ENCODE data around the gene TMEM266. TPM values are rescaled to one million over a fixed set of nuclear protein-coding genes. Genes with fewer than 3 reads are reported as not detected.

The TMEM266 gene
- polyA plus RNA-seq, 3 donors = not detected

DNA sequence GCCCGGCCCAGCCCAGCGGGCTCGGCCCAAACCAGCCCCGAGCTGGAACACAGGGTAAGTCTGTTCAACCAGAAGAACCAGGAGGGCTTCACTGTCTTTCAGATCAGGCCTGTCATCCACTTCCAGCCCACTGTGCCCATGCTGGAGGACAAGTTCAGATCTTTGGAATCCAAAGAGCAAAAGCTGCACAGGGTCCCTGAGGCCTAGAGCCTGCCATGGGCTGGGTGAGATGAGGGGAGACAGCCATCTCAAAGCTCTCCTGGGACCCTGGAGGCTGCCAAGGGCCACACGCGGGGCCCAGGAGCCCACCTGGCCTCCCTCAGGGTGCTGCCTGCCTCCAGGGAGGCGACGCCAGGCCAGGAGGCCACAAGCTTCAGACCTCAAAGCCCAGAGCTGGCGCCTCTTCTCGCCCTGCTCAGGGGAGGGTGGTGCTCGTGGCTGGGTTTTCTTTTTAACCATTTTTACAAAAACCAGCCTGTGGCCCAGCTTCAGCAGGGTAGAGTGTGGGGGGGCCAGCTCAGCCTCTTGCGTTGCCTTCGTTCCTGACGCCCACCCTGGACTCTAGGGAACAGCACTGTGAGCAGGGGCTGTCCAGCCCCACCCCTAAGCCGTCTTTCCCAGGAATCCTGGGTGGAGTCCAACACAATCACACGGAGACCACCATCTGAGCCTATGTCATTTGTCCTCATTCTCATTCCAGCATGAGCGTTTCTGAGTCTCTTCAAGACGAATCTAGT is 144.5 kb downstream of the TMEM266 start:
- H3K27ac Mint-ChIP-seq = no peak overlapping the region
- H3K36me3 ChIP-seq (replicated peaks in 1 of 2; ENCODE audit: control insufficient read depth in 1 of 2, insufficient read depth in 2 of 2, low read length in 2 of 2) = peaks cover 5 to 32% of the 10 kb centered on the region in 2 donors
- H3K4me3 Mint-ChIP-seq = no peak overlapping the region
- no peak overlapping the region for H3K27ac ChIP-seq (ENCODE audit: low read depth in 1 of 2, low read length in 2 of 2)
- no peak overlapping the region for H2AFZ ChIP-seq (ENCODE audit: insufficient read depth, low read depth, low read length, poor library complexity, severe bottlenecking)
- intact Hi-C loops (cut with micrococcal nuclease) = no loop called here
- no peaks in the 10 kb centered on the region for H3K9me3 Mint-ChIP-seq
- no peak for DNase-seq
- H3K4me1 Mint-ChIP-seq = no peaks in the 10 kb centered on the region
- TF ChIP-seq, protein P1, sequence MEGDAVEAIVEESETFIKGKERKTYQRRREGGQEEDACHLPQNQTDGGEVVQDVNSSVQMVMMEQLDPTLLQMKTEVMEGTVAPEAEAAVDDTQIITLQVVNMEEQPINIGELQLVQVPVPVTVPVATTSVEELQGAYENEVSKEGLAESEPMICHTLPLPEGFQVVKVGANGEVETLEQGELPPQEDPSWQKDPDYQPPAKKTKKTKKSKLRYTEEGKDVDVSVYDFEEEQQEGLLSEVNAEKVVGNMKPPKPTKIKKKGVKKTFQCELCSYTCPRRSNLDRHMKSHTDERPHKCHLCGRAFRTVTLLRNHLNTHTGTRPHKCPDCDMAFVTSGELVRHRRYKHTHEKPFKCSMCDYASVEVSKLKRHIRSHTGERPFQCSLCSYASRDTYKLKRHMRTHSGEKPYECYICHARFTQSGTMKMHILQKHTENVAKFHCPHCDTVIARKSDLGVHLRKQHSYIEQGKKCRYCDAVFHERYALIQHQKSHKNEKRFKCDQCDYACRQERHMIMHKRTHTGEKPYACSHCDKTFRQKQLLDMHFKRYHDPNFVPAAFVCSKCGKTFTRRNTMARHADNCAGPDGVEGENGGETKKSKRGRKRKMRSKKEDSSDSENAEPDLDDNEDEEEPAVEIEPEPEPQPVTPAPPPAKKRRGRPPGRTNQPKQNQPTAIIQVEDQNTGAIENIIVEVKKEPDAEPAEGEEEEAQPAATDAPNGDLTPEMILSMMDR (IDR thresholded peaks at IDR 0.05) = no peak
- H3K9ac ChIP-seq (ENCODE audit: insufficient read depth, low read length, poor library complexity, severe bottlenecking) = no peak overlapping the region
- peaks cover 15 to 31% of the 10 kb centered on the region in 2 donors for H3K36me3 Mint-ChIP-seq
- no peaks in the 10 kb centered on the region for H3K4me1 ChIP-seq (ENCODE audit: control insufficient read depth in 1 of 2, insufficient read depth in 2 of 2, low read length in 2 of 2)
- no peak overlapping the region for H3K4me2 ChIP-seq (replicated peaks; ENCODE audit: extremely low read depth, low read length, poor library complexity, severe bottlenecking)
- no peaks in the 10 kb centered on the region for H4K20me1 ChIP-seq (ENCODE audit: insufficient read depth, low read length)
- no peak overlapping the region for H3K4me3 ChIP-seq (replicated peaks in 1 of 3; ENCODE audit: low read depth in 2 of 3, low read length in 3 of 3)
- no peaks in the 10 kb centered on the region for H3K27me3 Mint-ChIP-seq (ENCODE audit: low read depth in 3 of 3)
- 98% methylated on average over 11 of the region's 18 CpGs for WGBS (ENCODE audit: insufficient coverage)
- no peaks in the 10 kb centered on the region for H3K9me3 ChIP-seq (replicated peaks in 1 of 2; ENCODE audit: control insufficient read depth in 1 of 2, insufficient read depth in 1 of 2, low read length in 2 of 2)
- no peaks in the 10 kb centered on the region for H3K79me2 ChIP-seq (ENCODE audit: insufficient read depth, low read length)
- H3K27me3 ChIP-seq (ENCODE audit: control insufficient read depth in 2 of 2, insufficient read depth in 2 of 2, low read length in 2 of 2) = no peaks in the 10 kb centered on the region

DNA sequence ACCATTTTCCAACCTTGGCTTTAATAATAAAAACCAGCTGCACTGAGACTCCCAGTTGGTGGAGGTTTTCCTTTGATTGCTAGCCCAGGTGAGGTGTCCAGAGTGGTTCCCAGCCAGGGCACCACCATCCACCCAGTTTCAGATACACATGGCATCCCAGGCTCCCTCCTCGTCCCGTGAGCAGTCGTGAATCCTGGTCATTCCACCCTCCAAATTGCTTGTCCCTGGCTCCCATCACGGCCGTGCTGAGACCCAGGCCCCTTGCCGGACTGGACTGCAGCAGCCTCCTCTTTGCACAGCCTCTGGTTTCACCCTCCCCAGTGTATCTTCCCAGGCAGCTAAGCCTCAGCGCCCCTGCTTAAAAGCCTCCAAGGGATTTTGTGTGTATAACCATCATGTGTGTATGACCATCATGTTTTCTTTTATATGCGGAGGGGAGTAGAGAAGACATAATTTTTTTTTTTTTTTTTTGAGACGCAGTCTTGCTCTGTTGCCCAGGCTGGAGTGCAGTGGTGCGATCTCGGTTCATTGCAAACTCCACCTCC is 145.2 kb downstream of the TMEM266 start:
- H3K36me3 ChIP-seq (replicated peaks in 1 of 2; ENCODE audit: control insufficient read depth in 1 of 2, insufficient read depth in 2 of 2, low read length in 2 of 2) = peaks cover 12 to 39% of the 10 kb centered on the region in 2 donors
- H3K9ac ChIP-seq (ENCODE audit: insufficient read depth, low read length, poor library complexity, severe bottlenecking) = no peak overlapping the region
- no peaks in the 10 kb centered on the region for H3K9me3 Mint-ChIP-seq
- H3K4me2 ChIP-seq (replicated peaks; ENCODE audit: extremely low read depth, low read length, poor library complexity, severe bottlenecking) = no peak overlapping the region
- TF ChIP-seq, protein P1 (IDR thresholded peaks at IDR 0.05) = no peak
- peaks cover 18 to 38% of the 10 kb centered on the region in 2 donors for H3K36me3 Mint-ChIP-seq
- no peaks in the 10 kb centered on the region for H3K9me3 ChIP-seq (replicated peaks in 1 of 2; ENCODE audit: control insufficient read depth in 1 of 2, insufficient read depth in 1 of 2, low read length in 2 of 2)
- H3K4me1 ChIP-seq (ENCODE audit: control insufficient read depth in 1 of 2, insufficient read depth in 2 of 2, low read length in 2 of 2) = no peaks in the 10 kb centered on the region
- no peak overlapping the region for H3K4me3 Mint-ChIP-seq
- no peaks in the 10 kb centered on the region for H4K20me1 ChIP-seq (ENCODE audit: insufficient read depth, low read length)
- intact Hi-C loops (cut with micrococcal nuclease) = no loop called here
- no peak overlapping the region for H2AFZ ChIP-seq (ENCODE audit: insufficient read depth, low read depth, low read length, poor library complexity, severe bottlenecking)
- no peak for DNase-seq
- WGBS (ENCODE audit: insufficient coverage) = 93% methylated on average over 4 of the region's 11 CpGs
- H3K27me3 Mint-ChIP-seq (ENCODE audit: low read depth in 3 of 3) = no peaks in the 10 kb centered on the region
- no peak overlapping the region for H3K27ac ChIP-seq (ENCODE audit: low read depth in 1 of 2, low read length in 2 of 2)
- H3K4me3 ChIP-seq (replicated peaks in 1 of 3; ENCODE audit: low read depth in 2 of 3, low read length in 3 of 3) = no peak overlapping the region
- H3K27ac Mint-ChIP-seq = no peak overlapping the region
- no peaks in the 10 kb centered on the region for H3K4me1 Mint-ChIP-seq
- no peaks in the 10 kb centered on the region for H3K79me2 ChIP-seq (ENCODE audit: insufficient read depth, low read length)
- no peaks in the 10 kb centered on the region for H3K27me3 ChIP-seq (ENCODE audit: control insufficient read depth in 2 of 2, insufficient read depth in 2 of 2, low read length in 2 of 2)

Measured in CD14-positive monocyte (primary cell).